HEK293 (cell line): Measurements from ENCODE around the gene TNNT2.

ENCODE experiments used
- CTCF ChIA-PET: fragments of 350-600 bp; formaldehyde crosslinking; extraction: SDS; loops from one replicate; lab custom pipeline; 2021; ENCODE audit warnings: antibody characterized with exemption; lab: Yijun Ruan, JAX
- POLR2A ChIA-PET: fragments of 300-600 bp; formaldehyde crosslinking; extraction: SDS; loops from one replicate; lab custom pipeline; 2020; ENCODE audit warnings: antibody characterized with exemption, inconsistent platforms; lab: Yijun Ruan, JAX
- H3K27ac ChIP-seq: fragments of 200-500 bp; sonication (Bioruptor generic); 2 replicates; pipeline ENCODE4 v1.5.1; 2014; ENCODE audit warnings: low read depth, low read length, control low read depth, inconsistent platforms; ENCODE audit errors: extremely low read depth
- H3K36me3 ChIP-seq, 2 experiments: fragments of 200-500 bp in 1 of 2; sonication (Bioruptor generic) in 1 of 2; 1 replicate in 1 of 2; 2 replicates in 1 of 2; pipeline ENCODE4 v1.5.1; 2014 to 2017; ENCODE audit warnings: inconsistent platforms in 2 of 2, low read length in 2 of 2; ENCODE audit not compliant: control insufficient read depth in 2 of 2, insufficient read depth in 1 of 2
- H3K4me1 ChIP-seq: fragments of 200-500 bp; sonication (Bioruptor generic); 2 replicates; pipeline ENCODE4 v1.5.1; 2014; ENCODE audit warnings: mild to moderate bottlenecking, low read length, inconsistent platforms; ENCODE audit not compliant: control insufficient read depth, insufficient read depth
- H3K4me3 ChIP-seq: 2 replicates; pipeline ENCODE4 v1.5.1; 2011; ENCODE audit warnings: low read depth, mild to moderate bottlenecking, control low read depth, low read length, moderate library complexity
- H3K9me3 ChIP-seq: fragments of 200-500 bp; sonication (Bioruptor generic); 2 replicates; pipeline ENCODE4 v1.5.1; 2014; ENCODE audit warnings: low read depth, low read length, inconsistent platforms; ENCODE audit not compliant: control insufficient read depth, insufficient read depth
- KLF16 ChIP-seq: fragments of 450-650 bp; formaldehyde crosslinking; IDR thresholded peaks from 2 replicates; pipeline ENCODE4 v1.5.1; 2017; ENCODE audit warnings: missing biosample characterization, missing genetic modification characterization
- ZNF175 ChIP-seq: fragments of 450-650 bp; formaldehyde crosslinking; IDR thresholded peaks from 2 replicates; pipeline ENCODE4 v1.5.1; 2016; ENCODE audit warnings: missing biosample characterization, missing genetic modification characterization
- ZNF266 ChIP-seq: fragments of 450-650 bp; formaldehyde crosslinking; IDR thresholded peaks from 2 replicates; pipeline ENCODE4 v1.5.1; 2016; ENCODE audit warnings: missing biosample characterization, missing genetic modification characterization, low read depth
- ZNF335 ChIP-seq: fragments of 450-650 bp; formaldehyde crosslinking; conservative IDR thresholded peaks from 2 replicates; pipeline ENCODE4 v1.5.1; 2016; ENCODE audit warnings: missing biosample characterization, missing genetic modification characterization
- ZNF549 ChIP-seq: fragments of 450-650 bp; IDR thresholded peaks from 2 replicates; pipeline ENCODE4 v1.5.1; 2018; ENCODE audit warnings: missing biosample characterization, missing genetic modification characterization, mild to moderate bottlenecking, inconsistent platforms, moderate library complexity
- ZNF558 ChIP-seq: fragments of 450-650 bp; formaldehyde crosslinking; IDR thresholded peaks from 2 replicates; pipeline ENCODE4 v1.5.1; 2016; ENCODE audit warnings: missing biosample characterization, missing genetic modification characterization
- ZNF610 ChIP-seq: fragments of 450-650 bp; formaldehyde crosslinking; IDR thresholded peaks from 2 replicates; pipeline ENCODE4 v1.5.1; 2016; ENCODE audit warnings: missing biosample characterization, missing genetic modification characterization, borderline replicate concordance
- TF ChIP-seq, protein P1 (sequence below): fragments of 450-650 bp; formaldehyde crosslinking; IDR thresholded peaks from 2 replicates; pipeline ENCODE4 v1.5.1; 2016; ENCODE audit warnings: missing biosample characterization, missing genetic modification characterization, borderline replicate concordance
- TF ChIP-seq, protein P2 (sequence below): fragments of 450-650 bp; formaldehyde crosslinking; IDR thresholded peaks from 2 replicates; pipeline ENCODE4 v1.5.1; 2016; ENCODE audit warnings: missing biosample characterization, missing genetic modification characterization, borderline replicate concordance
- TF ChIP-seq, protein P3 (sequence below): fragments of 450-650 bp; IDR thresholded peaks from 2 replicates; pipeline ENCODE4 v1.5.1; 2018; ENCODE audit warnings: missing biosample characterization, mild to moderate bottlenecking, missing genetic modification characterization
- TF ChIP-seq, protein P4 (sequence below): fragments of 450-650 bp; formaldehyde crosslinking; IDR thresholded peaks from 2 replicates; pipeline ENCODE4 v1.5.1; 2016; ENCODE audit warnings: missing biosample characterization, missing genetic modification characterization

Gene TNNT2

DNA sequence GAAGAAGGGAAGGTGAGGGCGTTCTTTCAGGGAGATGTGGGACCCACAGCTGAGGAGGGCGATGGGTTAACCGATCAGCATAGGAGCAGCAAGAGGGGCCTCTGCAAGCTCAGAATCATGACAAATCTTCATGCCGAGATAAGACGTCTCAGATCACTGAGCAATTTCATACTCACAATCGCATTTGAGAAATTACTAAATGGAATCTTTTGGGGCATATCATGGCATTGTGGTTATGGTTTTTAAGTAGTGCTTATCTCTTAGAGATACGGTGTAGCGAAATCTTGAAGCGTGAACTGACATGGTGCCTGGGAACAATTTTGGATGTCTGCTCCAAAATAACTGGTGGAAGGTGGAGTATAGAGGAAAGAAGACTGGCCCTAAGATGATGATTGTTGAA lies 6.2 kb downstream of the TNNT2 start (continued):
- TF ChIP-seq, protein P1, sequence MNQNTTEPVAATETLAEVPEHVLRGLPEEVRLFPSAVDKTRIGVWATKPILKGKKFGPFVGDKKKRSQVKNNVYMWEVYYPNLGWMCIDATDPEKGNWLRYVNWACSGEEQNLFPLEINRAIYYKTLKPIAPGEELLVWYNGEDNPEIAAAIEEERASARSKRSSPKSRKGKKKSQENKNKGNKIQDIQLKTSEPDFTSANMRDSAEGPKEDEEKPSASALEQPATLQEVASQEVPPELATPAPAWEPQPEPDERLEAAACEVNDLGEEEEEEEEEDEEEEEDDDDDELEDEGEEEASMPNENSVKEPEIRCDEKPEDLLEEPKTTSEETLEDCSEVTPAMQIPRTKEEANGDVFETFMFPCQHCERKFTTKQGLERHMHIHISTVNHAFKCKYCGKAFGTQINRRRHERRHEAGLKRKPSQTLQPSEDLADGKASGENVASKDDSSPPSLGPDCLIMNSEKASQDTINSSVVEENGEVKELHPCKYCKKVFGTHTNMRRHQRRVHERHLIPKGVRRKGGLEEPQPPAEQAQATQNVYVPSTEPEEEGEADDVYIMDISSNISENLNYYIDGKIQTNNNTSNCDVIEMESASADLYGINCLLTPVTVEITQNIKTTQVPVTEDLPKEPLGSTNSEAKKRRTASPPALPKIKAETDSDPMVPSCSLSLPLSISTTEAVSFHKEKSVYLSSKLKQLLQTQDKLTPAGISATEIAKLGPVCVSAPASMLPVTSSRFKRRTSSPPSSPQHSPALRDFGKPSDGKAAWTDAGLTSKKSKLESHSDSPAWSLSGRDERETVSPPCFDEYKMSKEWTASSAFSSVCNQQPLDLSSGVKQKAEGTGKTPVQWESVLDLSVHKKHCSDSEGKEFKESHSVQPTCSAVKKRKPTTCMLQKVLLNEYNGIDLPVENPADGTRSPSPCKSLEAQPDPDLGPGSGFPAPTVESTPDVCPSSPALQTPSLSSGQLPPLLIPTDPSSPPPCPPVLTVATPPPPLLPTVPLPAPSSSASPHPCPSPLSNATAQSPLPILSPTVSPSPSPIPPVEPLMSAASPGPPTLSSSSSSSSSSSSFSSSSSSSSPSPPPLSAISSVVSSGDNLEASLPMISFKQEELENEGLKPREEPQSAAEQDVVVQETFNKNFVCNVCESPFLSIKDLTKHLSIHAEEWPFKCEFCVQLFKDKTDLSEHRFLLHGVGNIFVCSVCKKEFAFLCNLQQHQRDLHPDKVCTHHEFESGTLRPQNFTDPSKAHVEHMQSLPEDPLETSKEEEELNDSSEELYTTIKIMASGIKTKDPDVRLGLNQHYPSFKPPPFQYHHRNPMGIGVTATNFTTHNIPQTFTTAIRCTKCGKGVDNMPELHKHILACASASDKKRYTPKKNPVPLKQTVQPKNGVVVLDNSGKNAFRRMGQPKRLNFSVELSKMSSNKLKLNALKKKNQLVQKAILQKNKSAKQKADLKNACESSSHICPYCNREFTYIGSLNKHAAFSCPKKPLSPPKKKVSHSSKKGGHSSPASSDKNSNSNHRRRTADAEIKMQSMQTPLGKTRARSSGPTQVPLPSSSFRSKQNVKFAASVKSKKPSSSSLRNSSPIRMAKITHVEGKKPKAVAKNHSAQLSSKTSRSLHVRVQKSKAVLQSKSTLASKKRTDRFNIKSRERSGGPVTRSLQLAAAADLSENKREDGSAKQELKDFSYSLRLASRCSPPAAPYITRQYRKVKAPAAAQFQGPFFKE (tag by site-specific recombination) = no peak
- TF ChIP-seq ZNF610 (tag by site-specific recombination) = no peak
- TF ChIP-seq ZNF549 = no peak
- TF ChIP-seq, protein P2, sequence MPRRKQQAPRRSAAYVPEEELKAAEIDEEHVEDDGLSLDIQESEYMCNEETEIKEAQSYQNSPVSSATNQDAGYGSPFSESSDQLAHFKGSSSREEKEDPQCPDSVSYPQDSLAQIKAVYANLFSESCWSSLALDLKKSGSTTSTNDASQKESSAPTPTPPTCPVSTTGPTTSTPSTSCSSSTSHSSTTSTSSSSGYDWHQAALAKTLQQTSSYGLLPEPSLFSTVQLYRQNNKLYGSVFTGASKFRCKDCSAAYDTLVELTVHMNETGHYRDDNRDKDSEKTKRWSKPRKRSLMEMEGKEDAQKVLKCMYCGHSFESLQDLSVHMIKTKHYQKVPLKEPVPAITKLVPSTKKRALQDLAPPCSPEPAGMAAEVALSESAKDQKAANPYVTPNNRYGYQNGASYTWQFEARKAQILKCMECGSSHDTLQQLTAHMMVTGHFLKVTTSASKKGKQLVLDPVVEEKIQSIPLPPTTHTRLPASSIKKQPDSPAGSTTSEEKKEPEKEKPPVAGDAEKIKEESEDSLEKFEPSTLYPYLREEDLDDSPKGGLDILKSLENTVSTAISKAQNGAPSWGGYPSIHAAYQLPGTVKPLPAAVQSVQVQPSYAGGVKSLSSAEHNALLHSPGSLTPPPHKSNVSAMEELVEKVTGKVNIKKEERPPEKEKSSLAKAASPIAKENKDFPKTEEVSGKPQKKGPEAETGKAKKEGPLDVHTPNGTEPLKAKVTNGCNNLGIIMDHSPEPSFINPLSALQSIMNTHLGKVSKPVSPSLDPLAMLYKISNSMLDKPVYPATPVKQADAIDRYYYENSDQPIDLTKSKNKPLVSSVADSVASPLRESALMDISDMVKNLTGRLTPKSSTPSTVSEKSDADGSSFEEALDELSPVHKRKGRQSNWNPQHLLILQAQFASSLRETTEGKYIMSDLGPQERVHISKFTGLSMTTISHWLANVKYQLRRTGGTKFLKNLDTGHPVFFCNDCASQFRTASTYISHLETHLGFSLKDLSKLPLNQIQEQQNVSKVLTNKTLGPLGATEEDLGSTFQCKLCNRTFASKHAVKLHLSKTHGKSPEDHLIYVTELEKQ = no peak

DNA sequence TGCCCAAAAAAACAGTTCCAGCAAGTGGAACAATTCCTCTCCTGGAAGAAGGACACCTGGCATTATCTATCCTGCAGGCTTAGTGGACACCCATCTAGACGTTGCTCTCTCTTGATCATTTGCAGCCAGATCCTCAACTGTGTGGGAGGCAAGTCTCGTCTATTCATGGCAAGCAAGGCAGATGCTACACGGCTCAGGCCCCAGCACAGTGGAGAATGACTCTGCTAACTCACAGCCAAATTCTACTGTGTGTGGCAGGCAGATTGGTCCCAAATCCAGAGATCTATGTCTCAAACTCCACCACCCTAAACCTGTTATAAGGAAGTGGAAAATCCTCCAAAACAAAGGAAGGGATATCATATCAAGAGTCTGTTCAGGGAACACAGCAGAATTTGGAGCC lies 7.0 kb downstream of the TNNT2 start:
- H3K9me3 ChIP-seq = no peaks in the 10 kb centered on the region
- ChIA-PET CTCF (interaction anchor here (3.2 kb wide), 1 partner anchor 8 kb away, joined by 14 read pairs; no protein-coding TSS in a partner anchor), POLR2A (no interaction called here)
- no peak overlapping the region for H3K4me3 ChIP-seq
- no peaks in the 10 kb centered on the region for H3K4me1 ChIP-seq
- TF ChIP-seq ZNF335 (tag by site-specific recombination) (no peak), ZNF266 (tag by site-specific recombination) (no peak), ZNF558 (tag by site-specific recombination) (no peak), ZNF175 (no peak)
- TF ChIP-seq, protein P3, sequence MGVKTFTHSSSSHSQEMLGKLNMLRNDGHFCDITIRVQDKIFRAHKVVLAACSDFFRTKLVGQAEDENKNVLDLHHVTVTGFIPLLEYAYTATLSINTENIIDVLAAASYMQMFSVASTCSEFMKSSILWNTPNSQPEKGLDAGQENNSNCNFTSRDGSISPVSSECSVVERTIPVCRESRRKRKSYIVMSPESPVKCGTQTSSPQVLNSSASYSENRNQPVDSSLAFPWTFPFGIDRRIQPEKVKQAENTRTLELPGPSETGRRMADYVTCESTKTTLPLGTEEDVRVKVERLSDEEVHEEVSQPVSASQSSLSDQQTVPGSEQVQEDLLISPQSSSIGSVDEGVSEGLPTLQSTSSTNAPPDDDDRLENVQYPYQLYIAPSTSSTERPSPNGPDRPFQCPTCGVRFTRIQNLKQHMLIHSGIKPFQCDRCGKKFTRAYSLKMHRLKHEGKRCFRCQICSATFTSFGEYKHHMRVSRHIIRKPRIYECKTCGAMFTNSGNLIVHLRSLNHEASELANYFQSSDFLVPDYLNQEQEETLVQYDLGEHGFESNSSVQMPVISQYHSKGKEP (tag by site-specific recombination) = no peak
- H3K27ac ChIP-seq = no peak overlapping the region
- H3K36me3 ChIP-seq = no peaks in the 10 kb centered on the region

DNA sequence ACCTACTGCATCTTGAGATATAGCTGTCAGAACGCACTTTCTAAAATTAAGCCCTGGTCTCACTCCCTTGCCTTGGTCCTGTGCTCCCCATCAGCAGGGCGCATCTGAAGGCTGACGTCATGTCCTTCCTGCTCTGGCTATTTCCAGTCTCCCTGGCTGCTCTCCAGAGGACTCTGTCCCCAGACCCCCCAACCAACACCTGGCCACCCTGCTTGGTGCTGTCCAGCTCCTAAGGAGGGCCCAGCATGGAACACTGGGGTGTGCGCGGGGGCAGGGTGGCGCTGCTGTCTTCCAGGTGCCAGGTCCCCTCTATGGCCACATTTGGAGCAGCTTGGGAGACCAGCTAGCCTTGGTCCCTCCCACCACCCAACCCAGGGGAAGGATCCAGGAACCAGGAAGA lies 8.3 kb downstream of the TNNT2 start:
- no peaks in the 10 kb centered on the region for H3K36me3 ChIP-seq
- H3K27ac ChIP-seq = no peak overlapping the region
- no peaks in the 10 kb centered on the region for H3K4me1 ChIP-seq
- CTCF ChIA-PET = interaction anchor here (0.6 kb wide), 1 partner anchor 88 kb away, joined by 3 read pairs; no protein-coding TSS in a partner anchor
- no peaks in the 10 kb centered on the region for H3K9me3 ChIP-seq
- POLR2A ChIA-PET = no interaction called here
- TF ChIP-seq, protein P4, sequence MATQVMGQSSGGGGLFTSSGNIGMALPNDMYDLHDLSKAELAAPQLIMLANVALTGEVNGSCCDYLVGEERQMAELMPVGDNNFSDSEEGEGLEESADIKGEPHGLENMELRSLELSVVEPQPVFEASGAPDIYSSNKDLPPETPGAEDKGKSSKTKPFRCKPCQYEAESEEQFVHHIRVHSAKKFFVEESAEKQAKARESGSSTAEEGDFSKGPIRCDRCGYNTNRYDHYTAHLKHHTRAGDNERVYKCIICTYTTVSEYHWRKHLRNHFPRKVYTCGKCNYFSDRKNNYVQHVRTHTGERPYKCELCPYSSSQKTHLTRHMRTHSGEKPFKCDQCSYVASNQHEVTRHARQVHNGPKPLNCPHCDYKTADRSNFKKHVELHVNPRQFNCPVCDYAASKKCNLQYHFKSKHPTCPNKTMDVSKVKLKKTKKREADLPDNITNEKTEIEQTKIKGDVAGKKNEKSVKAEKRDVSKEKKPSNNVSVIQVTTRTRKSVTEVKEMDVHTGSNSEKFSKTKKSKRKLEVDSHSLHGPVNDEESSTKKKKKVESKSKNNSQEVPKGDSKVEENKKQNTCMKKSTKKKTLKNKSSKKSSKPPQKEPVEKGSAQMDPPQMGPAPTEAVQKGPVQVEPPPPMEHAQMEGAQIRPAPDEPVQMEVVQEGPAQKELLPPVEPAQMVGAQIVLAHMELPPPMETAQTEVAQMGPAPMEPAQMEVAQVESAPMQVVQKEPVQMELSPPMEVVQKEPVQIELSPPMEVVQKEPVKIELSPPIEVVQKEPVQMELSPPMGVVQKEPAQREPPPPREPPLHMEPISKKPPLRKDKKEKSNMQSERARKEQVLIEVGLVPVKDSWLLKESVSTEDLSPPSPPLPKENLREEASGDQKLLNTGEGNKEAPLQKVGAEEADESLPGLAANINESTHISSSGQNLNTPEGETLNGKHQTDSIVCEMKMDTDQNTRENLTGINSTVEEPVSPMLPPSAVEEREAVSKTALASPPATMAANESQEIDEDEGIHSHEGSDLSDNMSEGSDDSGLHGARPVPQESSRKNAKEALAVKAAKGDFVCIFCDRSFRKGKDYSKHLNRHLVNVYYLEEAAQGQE = peak; percentile 76
- no peak for TF ChIP-seq KLF16
- no peak overlapping the region for H3K4me3 ChIP-seq
